ENCODE data around the gene EPHA6. TPM values are rescaled to one million over a fixed set of nuclear protein-coding genes. Genes with fewer than 3 reads are reported as not detected.

The EPHA6 gene
- total and polyA plus RNA-seq, 2 donors (not counting 3 experiments of a cell fraction or from before 2014, with no cell fraction given): not detected

DNA sequence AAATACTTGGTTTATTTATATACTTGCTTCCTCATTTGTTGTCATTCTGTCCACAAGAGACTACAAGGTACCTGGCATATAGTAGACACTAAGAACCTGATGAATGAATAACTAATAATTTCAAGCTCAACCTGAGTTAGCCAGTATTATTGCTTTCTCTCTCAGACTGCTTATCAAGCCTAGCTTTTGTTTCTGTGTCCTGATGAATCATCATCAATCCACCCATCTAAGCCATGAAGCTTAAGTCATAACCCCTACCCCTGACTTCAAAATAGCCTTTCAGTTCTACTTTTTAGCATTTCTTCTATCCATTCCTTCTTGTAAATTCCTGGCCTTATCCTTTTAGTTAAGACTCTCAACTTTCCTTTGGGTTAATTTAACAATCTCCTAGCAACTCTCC lies 420.8 kb downstream of the EPHA6 start:
- FAIRE-seq (no peak), DNase-seq (ENCODE audit: low read depth, low spot score) (no peak)
- intact Hi-C loops (cut with micrococcal nuclease) (no loop called here), dilution Hi-C loops (cut with MboI; ENCODE audit: extremely low pct_ligation_motif_present, low sequenced_read_pairs) (no loop called here)
- H3K27ac ChIP-seq (ENCODE audit: insufficient read depth, low read depth, low read length): no peak overlapping the region
- H3K4me1 ChIP-seq (ENCODE audit: control insufficient read depth, extremely low read depth, insufficient read depth, low read length): no peaks in the 10 kb centered on the region
- H3K9me1 ChIP-seq (replicated peaks; ENCODE audit: control insufficient read depth, extremely low read depth, insufficient read depth, low read length): no peaks in the 10 kb centered on the region
- no peaks in the 10 kb centered on the region for H3K9me3 ChIP-seq (replicated peaks; ENCODE audit: control insufficient read depth, insufficient read depth, low read length)
- POLR2A ChIA-PET: no interaction called here
- CTCF ChIA-PET: no interaction called here
- no peak overlapping the region for H3K4me2 ChIP-seq (ENCODE audit: insufficient read depth, low read length)
- H4K20me1 ChIP-seq (replicated peaks; ENCODE audit: control insufficient read depth, extremely low read depth, insufficient read depth, low read length): no peaks in the 10 kb centered on the region
- no peaks in the 10 kb centered on the region for H3K36me3 ChIP-seq (ENCODE audit: control insufficient read depth in 2 of 2, extremely low read depth in 1 of 2, insufficient read depth in 2 of 2, low read length in 2 of 2)
- BruUV-seq (replicated peaks): no TSS peak
- no peak overlapping the region for H2AFZ ChIP-seq (ENCODE audit: low read depth, low read length)
- no peak overlapping the region for H3K4me3 ChIP-seq (replicated peaks in 1 of 3; ENCODE audit: insufficient read depth in 1 of 3, low read depth in 1 of 3, low read length in 3 of 3)
- H3K79me2 ChIP-seq (ENCODE audit: control insufficient read depth, insufficient read depth, low read length): no peaks in the 10 kb centered on the region
- TF ChIP-seq JUN (IDR thresholded peaks at IDR 0.05; ENCODE audit: borderline replicate concordance, insufficient read depth, insufficient read length, low read depth) (no peak), POLR2AphosphoS5 (IDR thresholded peaks at IDR 0.05; ENCODE audit: insufficient read depth, low read depth, low read length) (no peak)
- no peak overlapping the region for H3K9ac ChIP-seq (replicated peaks; ENCODE audit: extremely low read depth, insufficient read depth, low read length)
- H3K27me3 ChIP-seq (ENCODE audit: control insufficient read depth in 2 of 2, insufficient read depth in 2 of 2, low read length in 2 of 2): no peaks in the 10 kb centered on the region

GRCh38 chr3:97235611-97236315 lies 421.4 kb downstream of the EPHA6 start:
- Histone ChIP-seq H3K36me3 (ENCODE audit: control insufficient read depth in 2 of 2, extremely low read depth in 1 of 2, insufficient read depth in 2 of 2, low read length in 2 of 2) (no peaks in the 10 kb centered on the region), H4K20me1 (replicated peaks; ENCODE audit: control insufficient read depth, extremely low read depth, insufficient read depth, low read length) (no peaks in the 10 kb centered on the region), H3K27ac (ENCODE audit: insufficient read depth, low read depth, low read length) (no peak overlapping the region), H3K79me2 (ENCODE audit: control insufficient read depth, insufficient read depth, low read length) (no peaks in the 10 kb centered on the region), H2AFZ (ENCODE audit: low read depth, low read length) (no peak overlapping the region), H3K4me1 (ENCODE audit: control insufficient read depth, extremely low read depth, insufficient read depth, low read length) (no peaks in the 10 kb centered on the region), H3K27me3 (ENCODE audit: control insufficient read depth in 2 of 2, insufficient read depth in 2 of 2, low read length in 2 of 2) (no peaks in the 10 kb centered on the region), H3K9ac (replicated peaks; ENCODE audit: extremely low read depth, insufficient read depth, low read length) (no peak overlapping the region), H3K4me2 (ENCODE audit: insufficient read depth, low read length) (no peak overlapping the region), H3K4me3 (replicated peaks in 1 of 3; ENCODE audit: insufficient read depth in 1 of 3, low read depth in 1 of 3, low read length in 3 of 3) (no peak overlapping the region), H3K9me3 (replicated peaks; ENCODE audit: control insufficient read depth, insufficient read depth, low read length) (no peaks in the 10 kb centered on the region), H3K9me1 (replicated peaks; ENCODE audit: control insufficient read depth, extremely low read depth, insufficient read depth, low read length) (no peaks in the 10 kb centered on the region)
- intact Hi-C loops (cut with micrococcal nuclease): no loop called here
- TF ChIP-seq FOS (IDR thresholded peaks at IDR 0.05; ENCODE audit: borderline replicate concordance, insufficient read depth, low read length): no peak
- no peak for TF ChIP-seq MYC (IDR thresholded peaks at IDR 0.05; ENCODE audit: low read depth, low read length)
- no peak for TF ChIP-seq POLR2AphosphoS5 (IDR thresholded peaks at IDR 0.05; ENCODE audit: insufficient read depth, low read depth, low read length)
- TF ChIP-seq, protein P1, sequence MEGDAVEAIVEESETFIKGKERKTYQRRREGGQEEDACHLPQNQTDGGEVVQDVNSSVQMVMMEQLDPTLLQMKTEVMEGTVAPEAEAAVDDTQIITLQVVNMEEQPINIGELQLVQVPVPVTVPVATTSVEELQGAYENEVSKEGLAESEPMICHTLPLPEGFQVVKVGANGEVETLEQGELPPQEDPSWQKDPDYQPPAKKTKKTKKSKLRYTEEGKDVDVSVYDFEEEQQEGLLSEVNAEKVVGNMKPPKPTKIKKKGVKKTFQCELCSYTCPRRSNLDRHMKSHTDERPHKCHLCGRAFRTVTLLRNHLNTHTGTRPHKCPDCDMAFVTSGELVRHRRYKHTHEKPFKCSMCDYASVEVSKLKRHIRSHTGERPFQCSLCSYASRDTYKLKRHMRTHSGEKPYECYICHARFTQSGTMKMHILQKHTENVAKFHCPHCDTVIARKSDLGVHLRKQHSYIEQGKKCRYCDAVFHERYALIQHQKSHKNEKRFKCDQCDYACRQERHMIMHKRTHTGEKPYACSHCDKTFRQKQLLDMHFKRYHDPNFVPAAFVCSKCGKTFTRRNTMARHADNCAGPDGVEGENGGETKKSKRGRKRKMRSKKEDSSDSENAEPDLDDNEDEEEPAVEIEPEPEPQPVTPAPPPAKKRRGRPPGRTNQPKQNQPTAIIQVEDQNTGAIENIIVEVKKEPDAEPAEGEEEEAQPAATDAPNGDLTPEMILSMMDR (IDR thresholded peaks at IDR 0.05; ENCODE audit: extremely low read depth in 1 of 2, insufficient read depth in 1 of 2, low read depth in 1 of 2, low read length in 2 of 2): no peak
- no peak for TF ChIP-seq MAX (IDR thresholded peaks at IDR 0.05; ENCODE audit: insufficient read depth, insufficient read length)
- no peak for TF ChIP-seq POLR2A (IDR thresholded peaks at IDR 0.05; ENCODE audit: low read depth, low read length)
- no peak for TF ChIP-seq GATA2 (IDR thresholded peaks at IDR 0.05; ENCODE audit: insufficient read depth, insufficient read length, low read depth, low read length)
- TF ChIP-seq EZH2 (IDR thresholded peaks at IDR 0.05; ENCODE audit: borderline replicate concordance, low read depth, low read length, severe bottlenecking): no peak
- TF ChIP-seq JUN (IDR thresholded peaks at IDR 0.05; ENCODE audit: borderline replicate concordance, insufficient read depth, insufficient read length, low read depth): no peak
- ChIA-PET CTCF (no interaction called here), POLR2A (no interaction called here)
- BruUV-seq (replicated peaks): no TSS peak
- FAIRE-seq (no peak), DNase-seq (ENCODE audit: low read depth, low spot score) (no peak)
- dilution Hi-C loops (cut with MboI; ENCODE audit: extremely low pct_ligation_motif_present, low sequenced_read_pairs): no loop called here

Measured in endothelial cell of umbilical vein (primary cell).